HepG2 (cell line): ENCODE measurements around the gene BCL7A. TPM values are rescaled to one million over a fixed set of nuclear protein-coding genes. Genes with fewer than 3 reads are reported as not detected.
A peak's percentile ranks its signal among the peaks of the same experiment; 100 is the strongest.

Experiments used
- ATAC-seq: fragments of 200-7000 bp; cut with Tn5 transposase; 3 replicates; pipeline ENCODE4 v1.9.1; 2020; ENCODE audit warnings: mild to moderate bottlenecking, moderate library complexity
- BruUV-seq: library from RNA; stranded (reverse); fragments of 400-500 nt; replicated peaks from 2 replicates; lab custom pipeline; 2021; lab: Mats Ljungman, UMichigan
- CTCF ChIA-PET: fragments of 300-600 bp; formaldehyde crosslinking; extraction: SDS; loops from one replicate; lab custom pipeline; 2021; ENCODE audit warnings: low total read pairs, inconsistent platforms, low intra/inter-chr PET ratio; lab: Yijun Ruan, JAX
- POLR2A ChIA-PET: fragments of 350-600 bp; sonication (Branson Sonifier 250); formaldehyde crosslinking; loops from one replicate; lab custom pipeline; 2020; ENCODE audit warnings: antibody characterized with exemption, inconsistent platforms; lab: Yijun Ruan, JAX
- DNase-seq: peaks from one replicate; pipeline ENCODE4 v3.0.0-alpha.2; 2015; ENCODE audit warnings: low spot score
- FAIRE-seq: peaks from 3 replicates; lab custom pipeline; 2011; peaks lifted over from hg19 to GRCh38; lab: Jason Lieb, UNC
- H2AFZ ChIP-seq: one replicate; pipeline ENCODE4 v1.6.1; 2011; ENCODE audit warnings: low read length, inconsistent platforms
- H3K27ac ChIP-seq: fragments of 300-600 bp; 3 replicates; pipeline ENCODE4 v1.8.0; 2011; ENCODE audit warnings: mixed run types, mild to moderate bottlenecking, mixed read lengths, low read length, inconsistent platforms; ENCODE audit not compliant: insufficient read depth; ENCODE audit errors: extremely low read length
- H3K27me3 ChIP-seq, 2 experiments: fragments of 200-600 bp in 1 of 2; 2 replicates in 1 of 2; 3 replicates in 1 of 2; pipeline versions ENCODE4 v1.6.0 to v1.8.0; 2011; ENCODE audit warnings: low read length in 2 of 2, mild to moderate bottlenecking in 2 of 2, moderate library complexity in 2 of 2, inconsistent platforms in 1 of 2; ENCODE audit not compliant: insufficient read depth in 2 of 2, control insufficient read depth in 1 of 2
- H3K36me3 ChIP-seq, 2 experiments: fragments of 200-600 bp in 1 of 2; replicated peaks in 1 of 2; 2 replicates in 1 of 2; 3 replicates in 1 of 2; pipeline versions ENCODE4 v1.5.1 to v1.8.0; 2011; ENCODE audit warnings: low read length in 2 of 2, inconsistent platforms in 1 of 2; ENCODE audit not compliant: insufficient read depth in 2 of 2, control insufficient read depth in 1 of 2
- H3K4me1 ChIP-seq: 2 replicates; pipeline ENCODE4 v1.5.1; 2012; ENCODE audit warnings: low read length, inconsistent platforms; ENCODE audit not compliant: insufficient read depth
- H3K4me2 ChIP-seq: 2 replicates; pipeline ENCODE4 v1.6.0; 2011; ENCODE audit warnings: low read depth, low read length, inconsistent platforms
- H3K4me3 ChIP-seq, 3 experiments: fragments of 200-600 bp in 1 of 3; sonication (generic), shearing (Covaris generic) in 1 of 3; replicated peaks in 1 of 3; 2 replicates each; pipeline ENCODE4 v1.5.1; 2011 to 2016; ENCODE audit warnings: low read length in 3 of 3, inconsistent platforms in 2 of 3, low read depth in 2 of 3, mild to moderate bottlenecking in 2 of 3, control low read depth in 1 of 3, mixed read lengths in 1 of 3; ENCODE audit not compliant: insufficient read depth in 1 of 3
- H3K79me2 ChIP-seq: one replicate; pipeline ENCODE4 v1.6.1; 2011; ENCODE audit warnings: low read length, inconsistent platforms; ENCODE audit not compliant: insufficient read depth
- H3K9ac ChIP-seq: 2 replicates; pipeline ENCODE4 v1.6.0; 2011; ENCODE audit warnings: mild to moderate bottlenecking, low read depth, low read length, inconsistent platforms; ENCODE audit not compliant: insufficient read depth
- H3K9me3 ChIP-seq: 2 replicates; pipeline ENCODE4 v1.5.1; 2012; ENCODE audit warnings: mild to moderate bottlenecking, low read length
- H4K20me1 ChIP-seq: 2 replicates; pipeline ENCODE4 v1.6.0; 2011; ENCODE audit warnings: inconsistent platforms, mild to moderate bottlenecking, low read length, moderate library complexity; ENCODE audit not compliant: insufficient read depth
- CC2D1A ChIP-seq: sonication (generic); formaldehyde crosslinking; IDR thresholded peaks from 2 replicates; pipeline ENCODE4 v1.8.1; 2023; ENCODE audit warnings: mild to moderate bottlenecking, missing genetic modification reagents
- GRHL1 ChIP-seq: sonication (generic); formaldehyde crosslinking; conservative IDR thresholded peaks from 2 replicates; pipeline ENCODE4 v1.8.0; 2022; ENCODE audit warnings: missing genetic modification reagents
- HDAC1 ChIP-seq: sonication (generic); formaldehyde crosslinking; IDR thresholded peaks from 2 replicates; pipeline ENCODE4 v1.5.1; 2020; ENCODE audit warnings: mild to moderate bottlenecking, missing genetic modification reagents
- HNRNPH1 ChIP-seq: fragments of 200-400 bp; formaldehyde crosslinking; optimal IDR thresholded peaks from 2 replicates; pipeline ENCODE3; 2017; ENCODE audit warnings: mild to moderate bottlenecking, low read depth, low read length
- HNRNPK ChIP-seq: fragments of 200-400 bp; formaldehyde crosslinking; IDR thresholded peaks from 2 replicates; pipeline ENCODE4 v1.6.1; 2018; ENCODE audit warnings: low read length, low read depth, moderate library complexity, mild to moderate bottlenecking; ENCODE audit not compliant: poor library complexity, severe bottlenecking
- IRF2 ChIP-seq: IDR thresholded peaks from 2 replicates; pipeline ENCODE4 v1.6.1; 2018; ENCODE audit warnings: missing genetic modification reagents, missing compliant biosample characterization
- ISL2 ChIP-seq: sonication (generic); formaldehyde crosslinking; IDR thresholded peaks from 2 replicates; pipeline ENCODE4 v1.5.0; 2020; ENCODE audit warnings: missing genetic modification reagents
- MNT ChIP-seq: fragments of 450-650 bp; IDR thresholded peaks from 2 replicates; pipeline ENCODE4 v1.6.1; 2016
- POGZ ChIP-seq: sonication (generic); formaldehyde crosslinking; IDR thresholded peaks from 2 replicates; pipeline ENCODE4 v1.4.0; 2020; ENCODE audit warnings: mild to moderate bottlenecking, missing genetic modification reagents
- PRDM15 ChIP-seq: sonication (generic); formaldehyde crosslinking; IDR thresholded peaks from 2 replicates; pipeline ENCODE4 v1.4.0; 2020; ENCODE audit warnings: missing genetic modification reagents
- RBFOX2 ChIP-seq: fragments of 200-400 bp; formaldehyde crosslinking; IDR thresholded peaks from 2 replicates; pipeline ENCODE4 v1.6.1; 2017; ENCODE audit warnings: low read depth, mild to moderate bottlenecking, low read length
- SETDB1 ChIP-seq: sonication (generic); formaldehyde crosslinking; IDR thresholded peaks from 2 replicates; pipeline ENCODE4 v1.5.1; 2020; ENCODE audit warnings: missing genetic modification reagents, mild to moderate bottlenecking, borderline replicate concordance
- ZFP1 ChIP-seq: IDR thresholded peaks from 2 replicates; pipeline ENCODE4 v1.6.1; 2016
- ZNF234 ChIP-seq: sonication (generic); formaldehyde crosslinking; conservative IDR thresholded peaks from 2 replicates; pipeline ENCODE4 v1.5.1; 2020; ENCODE audit warnings: mild to moderate bottlenecking, missing genetic modification reagents
- ZNF264 ChIP-seq: sonication (generic); formaldehyde crosslinking; IDR thresholded peaks from 2 replicates; pipeline ENCODE4 v1.4.0; 2020; ENCODE audit warnings: missing genetic modification reagents
- ZNF337 ChIP-seq: sonication (generic); formaldehyde crosslinking; IDR thresholded peaks from 2 replicates; pipeline ENCODE4 v1.5.1; 2020; ENCODE audit warnings: missing genetic modification reagents, low read depth, mild to moderate bottlenecking, borderline replicate concordance
- ZNF44 ChIP-seq: sonication (generic); formaldehyde crosslinking; IDR thresholded peaks from 2 replicates; pipeline ENCODE4 v1.5.1; 2020; ENCODE audit warnings: mild to moderate bottlenecking, missing genetic modification reagents
- ZNF451 ChIP-seq: sonication (generic); formaldehyde crosslinking; IDR thresholded peaks from 2 replicates; pipeline ENCODE4 v1.5.0; 2020; ENCODE audit warnings: mild to moderate bottlenecking, missing genetic modification reagents
- WGBS: methylation state at CpG from one replicate; pipeline ENCODE4 v1.1.6; 2017; ENCODE audit warnings: low lambda C conversion rate; 5-methylcytosine and 5-hydroxymethylcytosine counted together
- in situ Hi-C: cut with HindIII; loops from 2 replicates; pipeline ENCODE4 v1.10.0; 2017; ENCODE audit warnings: low pct_unique_long_range_greater_than_20kb; ENCODE audit not compliant: extremely low pct_ligation_motif_present
- intact Hi-C: fragments of 100-400 bp; cut with micrococcal nuclease; formaldehyde crosslinking; loops from one replicate; pipeline ENCODE4 v1.10.0; 2022; ENCODE audit not compliant: unreplicated experiment
- polyA plus RNA-seq, 8 experiments: library from polyadenylated mRNA; depleted of rRNA in 3 of 8; stranded (reverse) in 7 of 8; unstranded in 1 of 8; fragments of >200 nt; fragmentation: Illumina TruSeq in 4 of 8; extraction: Trizol in 4 of 8; gene quantifications; 2 replicates each; pipeline versions ENCODE4 v1.2.1 to v1.2.3, GENCODE V29; 2011 to 2016; ENCODE audit warnings: low read depth in 4 of 8, missing spikeins in 1 of 8, mixed read lengths in 1 of 8; ENCODE audit not compliant: insufficient read depth in 1 of 8
- total RNA-seq, 5 experiments: library from RNA; depleted of rRNA; stranded (reverse); fragments of >200 nt; fragmentation: Illumina TruSeq; extraction: Trizol; gene quantifications; 2 replicates each; pipeline ENCODE4 v1.2.3, GENCODE V29; 2016; ENCODE audit warnings: low read depth in 1 of 5

BCL7A gene
- total and polyA plus RNA-seq, 2 of the 13 experiments (the other 11 are each of a cell fraction or from before 2014, with no cell fraction given) = 4.1 to 6.2 TPM

DNA sequence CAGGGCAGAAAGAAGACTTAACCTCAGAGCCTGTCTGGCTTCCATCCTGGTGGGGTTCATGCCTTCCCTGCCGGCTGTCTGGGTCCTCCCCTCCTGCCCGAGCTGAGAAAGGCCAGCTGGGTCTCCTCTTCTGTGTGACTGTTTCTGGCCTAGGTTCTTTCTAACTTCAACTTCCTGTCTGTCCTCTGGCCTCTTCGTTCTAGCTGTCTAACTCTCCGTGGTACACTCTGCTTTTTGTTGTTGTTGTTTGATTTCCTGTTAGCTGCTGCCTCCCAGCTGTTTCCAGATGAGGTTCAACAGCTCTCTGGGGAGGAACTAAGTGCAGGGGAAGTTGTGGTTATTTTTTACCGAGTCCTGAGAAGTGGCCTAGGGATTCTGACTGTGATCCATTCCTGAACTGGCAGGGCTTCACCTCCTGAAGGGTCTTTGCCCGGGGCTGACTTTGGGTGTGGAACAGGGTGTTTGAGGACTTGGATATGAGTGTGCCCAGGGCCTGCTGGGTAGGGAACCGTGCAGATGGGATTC, 60.1 kb downstream of the BCL7A start:
- FAIRE-seq = no peak
- intact Hi-C loops = no loop called here
- CTCF ChIA-PET = no interaction called here
- no TSS peak for BruUV-seq
- peaks cover 45% of the 10 kb centered on the region for H3K79me2 ChIP-seq
- H3K27me3 ChIP-seq = no peaks in the 10 kb centered on the region
- TF ChIP-seq HDAC1 (CRISPR knock-in tag) (no peak), IRF2 (CRISPR knock-in tag) (no peak), ZNF44 (CRISPR knock-in tag) (no peak), ZNF337 (CRISPR knock-in tag) (no peak), HNRNPK (no peak), SETDB1 (no peak), PRDM15 (CRISPR knock-in tag) (no peak), MNT (no peak), ZFP1 (CRISPR knock-in tag) (no peak), HNRNPH1 (no peak), ZNF264 (CRISPR knock-in tag) (no peak), ISL2 (no peak), ZNF451 (CRISPR knock-in tag) (no peak), POGZ (CRISPR knock-in tag) (no peak), RBFOX2 (no peak), CC2D1A (CRISPR knock-in tag) (no peak), GRHL1 (CRISPR knock-in tag) (no peak), ZNF234 (CRISPR knock-in tag) (no peak)
- TF ChIP-seq, all 625 proteins: peak for 0
- H2AFZ ChIP-seq = no peak overlapping the region
- in situ Hi-C loops = no loop called here
- peaks cover 5 to 25% of the 10 kb centered on the region in 2 experiments; a peak in 4 of 5 replicates for H3K36me3 ChIP-seq
- peaks cover 56% of the 10 kb centered on the region for H3K4me1 ChIP-seq
- WGBS = 68% methylated on average over 6 of the region's 7 CpGs
- DNase-seq = no peak
- H3K27ac ChIP-seq = no peak overlapping the region
- peaks cover 17% of the 10 kb centered on the region for H4K20me1 ChIP-seq
- ATAC-seq = no peak
- POLR2A ChIA-PET = interaction anchor here (2.9 kb wide), 1 partner anchor 15 kb away, joined by 9 read pairs; no protein-coding TSS in a partner anchor
- H3K9me3 ChIP-seq = no peaks in the 10 kb centered on the region
- peak overlapping the region; percentile 99 for H3K4me2 ChIP-seq
- peak overlapping the region; percentile 27; the same call in 1 of the 2 replicates for H3K9ac ChIP-seq
- H3K4me3 ChIP-seq = 0 out of 6 replicates have a peak overlapping the region, but pooled peaks of 1 of the 3 experiments have one; percentile 19
